CD4-positive, alpha-beta T cell treated with Interleukin-4 for 1 hour (primary cell): ENCODE results near the gene KIAA0513.

ENCODE experiments used
- DNase-seq, 2 donors: peaks; one replicate each; pipeline ENCODE4 v3.0.0-alpha.2; 2020 to 2022

KIAA0513 gene

GRCh38 chr16:85123891-85124635 lies 96.5 kb downstream of the KIAA0513 start:
- DNase-seq, result no peak

GRCh38 chr16:85124636-85125346 lies 97.2 kb downstream of the KIAA0513 start:
- DNase-seq, result no peak

DNA sequence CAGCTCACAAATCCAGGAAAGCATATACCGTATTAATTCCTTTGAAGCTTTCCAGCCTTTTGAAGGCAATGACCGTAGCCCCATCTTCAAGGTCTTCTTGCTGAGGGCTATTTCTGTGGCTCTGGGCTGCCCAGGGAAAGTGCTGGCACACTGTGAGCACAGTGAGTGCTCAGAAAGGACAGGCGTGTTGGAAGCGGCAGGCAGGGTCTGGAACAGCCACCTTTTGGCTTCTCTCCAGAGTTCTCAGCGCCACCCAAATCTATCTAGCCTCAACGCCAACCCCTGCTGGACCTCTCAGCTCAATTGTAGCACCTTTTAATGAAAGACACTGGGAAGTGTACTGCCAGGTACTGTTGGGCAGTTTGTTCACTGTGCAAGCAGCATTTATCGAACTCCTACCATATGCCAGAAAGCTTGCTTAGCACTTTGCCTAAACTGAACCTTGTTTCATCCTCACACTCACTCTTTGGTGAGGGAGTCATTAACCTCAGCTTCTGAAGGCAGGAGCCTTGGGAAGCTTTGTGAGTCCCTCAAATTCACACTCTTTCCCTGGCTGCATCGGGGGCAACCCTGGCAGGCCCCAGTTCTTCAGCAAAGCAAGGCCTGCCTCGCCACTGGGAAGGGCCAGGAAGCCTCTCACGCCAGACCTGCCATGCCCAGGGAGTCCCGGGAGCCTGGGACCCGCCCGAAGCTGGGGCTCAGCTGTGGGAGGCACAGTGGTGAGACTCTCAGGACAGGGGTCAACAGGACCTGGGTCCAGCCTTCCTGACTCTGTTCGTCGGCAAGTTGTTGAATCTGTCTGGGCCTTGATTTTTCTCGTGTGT lies 98.2 kb downstream of the KIAA0513 start:
- no peak for DNase-seq

DNA sequence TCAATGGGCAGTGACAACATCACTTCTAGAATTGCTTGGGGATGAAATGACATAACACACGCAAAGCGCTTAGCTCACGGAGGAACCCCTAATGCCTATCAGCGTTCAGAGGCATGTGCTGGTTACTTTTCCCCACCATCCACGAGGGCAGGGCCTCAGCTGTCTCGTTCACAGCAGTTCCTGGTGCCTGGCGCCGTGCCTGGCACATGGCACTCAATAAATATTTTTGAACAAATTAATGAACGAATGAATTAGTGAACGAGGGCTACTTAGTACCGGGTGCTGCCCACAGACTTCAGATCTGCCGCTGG lies 98.8 kb downstream of the KIAA0513 start:
- no peak for DNase-seq

DNA sequence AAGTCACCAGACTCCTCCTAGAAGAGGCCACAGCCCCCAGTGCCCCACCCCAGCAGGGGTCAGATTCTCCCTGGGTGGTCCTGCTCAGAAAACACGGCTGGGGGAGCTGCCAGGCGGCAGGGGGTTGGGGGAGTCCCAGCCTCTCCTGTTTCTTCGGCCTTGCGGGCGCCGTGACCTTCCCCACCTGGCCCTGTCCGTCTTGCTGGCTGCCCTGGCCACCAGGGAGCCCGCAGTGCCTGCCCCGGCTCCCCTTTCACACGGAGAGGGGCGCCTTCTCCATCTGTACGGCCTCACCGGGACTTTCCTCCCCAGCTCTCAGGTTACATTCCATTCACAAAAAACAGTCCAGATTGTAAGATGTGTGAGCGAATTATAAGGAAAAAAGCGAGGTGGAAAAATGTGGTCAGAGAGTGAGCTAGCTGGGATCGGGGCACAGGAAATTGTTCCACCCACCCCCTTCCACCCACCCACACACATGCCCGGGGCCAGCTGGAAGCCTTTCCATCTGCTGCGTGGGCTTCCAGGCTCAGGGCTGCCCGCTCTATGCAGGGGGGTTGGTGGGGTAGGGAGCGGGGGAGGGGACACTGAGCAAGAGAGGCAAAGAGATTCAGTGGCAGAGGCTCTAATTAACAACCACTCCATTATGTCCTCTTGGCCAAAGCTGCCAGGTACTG lies 99.2 kb downstream of the KIAA0513 start:
- no peak for DNase-seq

- no peak for DNase-seq
Measured at GRCh38 chr16:85127379-85127723, 99.8 kb downstream of the KIAA0513 start.

- no peak for DNase-seq
Measured at GRCh38 chr16:85128079-85128837, 100.7 kb downstream of the KIAA0513 start.

DNA sequence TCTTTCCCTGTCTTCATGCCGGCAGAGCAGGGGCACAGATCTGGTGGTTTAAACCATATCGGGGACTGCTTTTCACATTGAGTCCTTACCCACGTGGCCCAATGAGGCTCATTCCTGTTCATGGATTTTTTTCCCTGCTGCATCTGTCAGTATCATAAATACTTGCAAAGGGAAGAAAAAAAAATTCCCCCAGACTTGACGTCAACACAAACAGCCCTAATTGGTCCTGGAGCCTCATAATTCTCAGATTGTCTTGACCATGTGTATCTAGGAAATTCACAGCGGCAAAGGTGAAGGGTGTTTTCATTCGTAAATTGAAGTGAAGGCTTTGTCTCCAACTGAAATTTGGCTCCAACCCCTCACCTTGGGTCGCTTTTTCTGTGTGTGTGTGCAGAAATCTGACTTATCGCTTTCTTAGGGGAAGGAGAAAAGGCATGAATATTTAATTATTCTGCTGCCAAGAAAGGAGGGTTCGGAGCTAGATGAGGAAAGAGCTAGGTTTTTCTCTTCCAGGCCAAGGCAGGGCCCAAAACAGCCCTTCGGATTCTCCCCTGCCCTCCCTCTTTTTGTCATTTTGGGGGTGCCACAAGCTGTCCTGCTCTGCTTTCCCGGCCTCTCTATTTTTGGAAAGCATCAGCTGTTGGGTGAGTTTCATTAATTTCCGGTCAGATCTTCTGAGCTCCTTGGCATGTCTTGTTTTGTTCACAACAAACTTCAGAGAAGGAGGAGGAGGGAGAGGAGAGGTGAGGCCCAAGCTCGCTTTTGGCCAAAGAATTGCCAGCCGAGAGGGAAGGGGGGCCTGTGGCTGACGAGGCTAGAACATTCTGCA lies 102.5 kb downstream of the KIAA0513 start:
- DNase-seq, result no peak

DNA sequence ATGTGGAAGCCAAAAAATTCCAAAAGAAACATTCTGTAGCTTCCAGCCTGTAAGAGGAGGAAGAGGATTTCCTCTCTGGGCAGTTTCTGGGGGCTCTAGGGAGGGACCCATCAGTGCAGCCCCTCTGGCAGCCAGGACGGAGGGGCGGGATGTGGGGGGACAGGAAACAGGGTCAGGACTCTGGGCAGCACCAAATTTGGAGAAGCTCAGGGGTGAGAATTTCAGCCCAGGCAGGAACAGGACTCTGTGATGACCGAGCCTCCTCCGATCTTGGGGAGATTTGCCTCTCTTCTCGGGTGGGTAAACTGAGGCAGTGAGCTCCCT lies 103.1 kb downstream of the KIAA0513 start:
- DNase-seq, result no peak

- DNase-seq, result no peak
Measured at GRCh38 chr16:85132456-85133289, 105.1 kb downstream of the KIAA0513 start.

- no peak for DNase-seq
Measured at GRCh38 chr16:85133290-85133599, 105.7 kb downstream of the KIAA0513 start.

- DNase-seq, result no peak
Measured at GRCh38 chr16:85134076-85134788, 106.6 kb downstream of the KIAA0513 start.

GRCh38 chr16:85134789-85135142 lies 107.2 kb downstream of the KIAA0513 start:
- no peak for DNase-seq

DNA sequence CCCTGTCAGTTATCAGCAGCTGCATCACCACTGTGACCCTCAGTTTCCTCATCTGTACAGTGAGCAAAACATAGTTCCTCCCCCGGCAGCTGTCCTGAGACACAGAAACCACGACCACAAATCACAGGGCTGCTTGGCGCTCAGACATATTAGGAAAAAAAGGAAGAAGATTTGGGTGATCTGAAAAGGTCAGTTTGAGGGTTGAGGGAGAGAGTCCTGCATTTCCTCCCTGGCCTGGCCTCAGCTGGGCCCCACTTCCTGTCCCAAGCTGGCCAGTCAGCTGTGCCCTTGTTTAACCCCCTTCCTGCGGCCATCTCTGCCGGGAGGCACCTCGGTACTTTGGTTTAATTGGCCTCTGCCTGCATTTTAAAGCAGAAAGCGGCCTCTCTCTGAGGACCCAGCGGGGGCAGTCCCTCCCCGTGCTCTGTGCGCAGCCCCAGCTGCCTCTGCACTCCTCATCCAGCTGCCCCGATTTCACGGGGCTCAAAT lies 108.7 kb downstream of the KIAA0513 start:
- peak in 1 of 2 donors; percentile 33 for DNase-seq

GRCh38 chr16:85136702-85137322 lies 109.2 kb downstream of the KIAA0513 start:
- DNase-seq, result peak in 1 of 2 donors; percentile 48

DNA sequence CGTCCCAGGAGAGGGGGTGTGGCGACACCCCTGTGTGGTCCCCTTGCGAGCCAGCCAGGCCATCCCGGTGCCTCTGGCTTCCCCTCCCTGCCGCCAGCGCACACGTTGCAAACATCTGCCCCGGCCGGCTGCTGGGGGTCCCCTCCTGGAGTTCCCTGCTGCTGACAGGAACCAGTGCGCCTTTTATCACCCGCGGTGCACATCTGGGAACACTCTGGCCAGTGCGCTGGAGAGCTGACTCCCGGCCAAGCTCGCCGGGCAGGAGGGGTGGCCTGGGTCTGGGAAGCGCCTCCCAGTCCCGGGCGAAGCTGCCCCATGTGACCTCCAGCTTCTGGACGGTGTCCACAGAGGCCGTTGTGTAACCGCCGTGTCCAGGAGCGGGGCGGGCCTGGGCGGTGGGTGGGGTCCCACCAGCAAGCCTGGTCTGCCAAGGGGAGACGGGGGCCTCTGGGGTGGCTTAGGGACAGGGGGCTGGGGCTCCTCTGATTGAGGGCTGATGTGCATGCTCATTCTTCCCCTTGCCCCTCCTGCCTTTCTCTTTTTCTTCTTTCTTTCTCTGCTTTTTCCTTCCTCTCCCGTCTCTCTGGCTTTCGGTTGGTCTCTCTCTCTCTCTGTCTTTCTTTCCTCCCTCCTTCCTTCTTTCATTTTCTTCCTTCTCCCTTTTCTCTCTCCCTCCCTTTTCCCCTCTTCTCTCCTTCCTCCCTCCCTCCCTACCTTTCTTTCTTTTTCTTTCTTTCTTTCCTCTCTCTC lies 109.9 kb downstream of the KIAA0513 start:
- DNase-seq, result peak in 1 of 2 donors; percentile 39

- no peak for DNase-seq
Measured at GRCh38 chr16:85138073-85138824, 110.7 kb downstream of the KIAA0513 start.
